Activated naive CD4-positive, alpha-beta T cell (primary cell): Measurements from ENCODE around the gene NANS.
A peak's percentile ranks its signal among the peaks of the same experiment; 100 is the strongest.
"Not testable (repeated sequence)": the region's sequence is repeated elsewhere in the genome, so short reads cannot be mapped to it uniquely, and the experiment has no call there.

ENCODE experiments used
- DNase-seq, 4 experiments: peaks; one replicate each; lab custom pipeline; 2025; lab: John Stamatoyannopoulos, UW

NANS gene

DNA sequence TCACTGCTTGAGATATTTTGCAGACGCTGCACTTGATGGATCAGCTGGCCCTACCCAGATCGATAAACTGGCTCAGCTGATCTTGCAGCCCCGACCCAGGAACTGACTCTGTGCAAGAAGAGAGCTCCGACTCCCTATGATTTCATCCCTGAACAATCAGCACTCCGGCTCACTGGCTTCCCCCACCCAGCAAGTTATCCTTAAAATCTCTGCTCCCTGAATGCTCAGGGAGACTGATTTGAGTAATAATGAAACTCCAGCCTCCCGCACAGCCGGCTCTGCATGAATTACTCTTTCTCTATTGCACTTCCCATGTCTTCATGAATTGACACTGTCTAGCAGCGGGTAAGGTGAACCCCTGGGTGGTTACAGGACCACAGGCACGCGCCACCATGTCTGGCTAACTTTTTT is 16.9 kb upstream of the NANS start:
- DNase-seq: no peak

GRCh38 chr9:98040212-98040611 is 16.3 kb upstream of the NANS start:
- no peak for DNase-seq

- DNase-seq: no peak
These were observed 12.6 kb upstream of the NANS start for GRCh38 chr9:98043915-98044314.

GRCh38 chr9:98045234-98046179 is 11.0 kb upstream of the NANS start:
- no peak for DNase-seq

GRCh38 chr9:98046180-98046543 is 10.4 kb upstream of the NANS start:
- no peak for DNase-seq

DNA sequence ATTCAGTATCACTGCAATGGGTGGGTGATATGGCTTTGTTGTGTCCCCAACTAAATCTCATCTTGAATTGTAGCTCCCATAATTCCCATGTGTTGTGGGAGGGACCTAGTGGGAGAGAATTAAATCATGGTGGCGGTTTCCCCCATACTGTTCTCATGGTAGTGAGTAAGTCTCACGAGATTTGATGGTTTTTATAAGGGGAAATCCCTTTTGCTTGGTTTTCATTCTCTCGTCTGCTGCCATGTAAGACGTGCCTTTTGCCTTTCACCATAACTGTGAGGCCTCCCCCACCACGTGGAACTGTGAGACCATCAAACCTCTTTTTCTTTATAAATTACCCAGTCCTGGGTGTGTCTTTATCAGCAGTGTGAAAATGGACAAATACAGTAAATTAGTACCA is 9.5 kb upstream of the NANS start:
- DNase-seq: no peak

DNA sequence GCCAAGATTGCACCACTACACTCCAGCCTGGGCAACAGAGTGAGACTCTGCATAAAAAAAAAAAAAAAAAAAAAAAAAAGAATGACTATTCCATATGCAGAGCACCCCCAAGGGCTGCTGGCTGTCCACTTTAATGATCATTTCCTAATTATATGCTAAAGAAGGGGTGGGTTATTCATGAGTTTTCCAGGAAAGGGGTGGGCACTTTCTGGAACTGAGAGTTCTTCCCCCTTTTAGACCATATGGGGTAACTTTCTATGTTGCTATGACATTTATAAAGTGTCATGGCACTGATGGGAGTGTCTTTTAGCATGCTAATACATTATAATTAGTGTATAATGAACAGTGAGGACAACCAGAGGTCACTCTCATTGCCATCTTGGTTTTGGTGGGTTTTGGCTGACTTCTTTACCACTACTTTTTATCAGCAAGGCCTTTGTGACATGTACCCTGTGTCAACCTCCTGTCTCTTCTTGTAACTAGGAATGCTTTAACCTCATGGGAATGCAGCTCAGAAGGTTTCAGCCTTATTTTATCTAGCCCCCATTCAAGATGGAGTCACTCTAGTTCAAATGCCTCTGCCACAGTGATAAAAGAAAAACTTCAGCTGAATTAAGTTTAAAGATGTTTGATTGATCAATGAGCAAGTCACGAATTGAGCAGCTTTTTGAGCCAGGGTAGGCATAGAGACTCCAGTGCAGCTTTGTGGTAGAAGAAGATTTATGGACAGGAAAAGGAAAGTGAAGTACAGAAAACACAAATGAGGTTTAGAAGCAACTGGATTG is 7.1 kb upstream of the NANS start:
- DNase-seq: no peak

GRCh38 chr9:98050351-98050750 is 6.2 kb upstream of the NANS start:
- no peak for DNase-seq

DNA sequence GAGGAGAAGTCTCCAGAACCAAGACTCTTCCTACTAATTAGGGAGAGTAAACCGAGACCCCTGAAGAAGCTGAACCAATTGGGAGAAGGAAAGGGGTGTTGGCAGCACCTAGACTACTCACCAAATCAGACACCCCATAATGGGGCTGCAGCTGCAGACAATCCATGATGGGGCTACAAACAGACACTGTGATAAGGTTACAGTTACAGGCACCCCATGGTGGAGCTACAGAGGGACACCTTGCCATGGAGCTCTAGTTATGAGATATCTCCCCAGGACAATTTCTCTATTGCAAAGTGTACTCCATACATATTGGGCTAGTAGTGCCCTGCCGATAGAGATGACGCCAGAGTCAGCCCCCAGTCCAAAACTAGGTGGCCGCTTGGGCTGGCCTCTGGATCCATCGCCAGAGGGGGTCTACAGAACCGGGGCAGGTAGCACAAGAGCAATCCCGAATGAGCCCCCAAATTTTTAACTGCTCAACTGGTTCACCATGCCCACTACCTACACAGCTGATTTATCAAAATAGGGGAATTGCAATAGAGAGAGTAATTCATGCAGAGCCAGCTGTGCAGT is 2.1 kb upstream of the NANS start:
- DNase-seq: no peak

DNA sequence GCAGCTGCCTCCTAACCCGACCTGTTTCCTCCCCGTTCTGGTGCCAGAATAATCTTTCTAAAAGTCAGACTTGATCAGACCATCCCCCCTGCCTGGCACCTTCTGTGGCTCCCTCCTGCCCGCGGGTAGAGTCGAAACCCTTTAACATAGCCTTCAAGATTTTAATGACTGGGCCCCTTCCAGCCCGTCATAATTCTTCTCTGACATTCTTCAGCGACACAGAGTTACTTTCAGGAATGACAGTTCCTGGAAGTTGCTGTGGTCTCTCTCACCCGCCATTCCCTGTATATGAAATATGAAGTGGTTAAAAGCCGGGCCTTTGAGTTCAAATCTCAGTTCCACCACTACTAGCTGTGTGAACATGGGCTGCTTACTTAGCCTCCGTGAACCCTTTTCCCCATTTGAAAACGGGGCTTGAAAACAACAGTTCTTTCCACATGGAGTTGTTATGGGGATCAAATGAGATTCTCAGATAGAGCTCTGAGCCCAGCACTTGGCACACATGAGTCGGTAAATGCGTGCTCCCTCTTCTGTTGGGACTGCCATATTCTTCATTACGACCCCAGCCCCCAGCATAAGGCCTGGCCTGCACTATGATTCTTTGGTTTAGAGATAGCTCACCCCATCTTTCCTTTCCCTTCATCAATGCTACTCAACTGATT is 737 bp downstream of the NANS start:
- DNase-seq: no peak

- DNase-seq: no peak
These were observed 5.6 kb downstream of the NANS start for GRCh38 chr9:98062161-98062560.

DNA sequence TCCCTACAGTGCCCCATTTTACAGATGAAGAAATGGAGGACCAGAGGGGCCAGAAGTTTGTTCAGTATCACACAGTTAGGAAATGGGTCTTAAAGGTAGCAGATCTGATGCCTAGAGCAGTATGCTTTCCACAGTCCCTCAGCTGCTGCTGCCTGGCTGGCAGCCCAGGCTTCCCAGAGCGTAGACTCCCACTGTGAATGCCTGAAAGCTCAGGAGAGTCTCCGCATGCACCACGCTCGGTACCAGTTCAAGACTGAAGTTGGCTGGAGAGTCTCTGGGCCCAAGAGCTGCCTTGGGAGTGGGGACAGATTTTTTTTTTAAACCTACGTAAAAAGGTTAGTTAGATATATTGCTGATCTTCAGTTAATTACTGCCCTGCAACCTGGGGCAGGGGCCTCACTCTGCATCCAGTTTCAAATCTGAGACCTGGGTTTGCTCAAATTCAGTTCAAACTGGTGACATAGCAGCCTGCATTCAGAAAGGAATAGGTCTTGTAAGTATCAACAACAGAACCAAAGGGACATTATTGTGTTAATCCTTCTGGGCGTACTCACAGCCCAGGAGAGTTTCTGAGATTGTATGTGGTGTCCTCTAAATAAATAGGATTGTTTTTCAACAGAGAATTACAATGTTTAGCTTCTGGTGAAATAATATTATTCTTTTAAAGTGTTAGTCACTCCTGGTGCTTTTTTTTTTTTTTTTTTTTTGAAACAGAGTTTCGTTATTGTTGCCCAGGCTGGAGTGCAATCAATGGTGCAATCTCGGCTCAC is 8.3 kb downstream of the NANS start:
- no peak for DNase-seq

- DNase-seq: no peak
These were observed 9.7 kb downstream of the NANS start for GRCh38 chr9:98066235-98066634.

- no peak for DNase-seq
These were observed 10.7 kb downstream of the NANS start for GRCh38 chr9:98067184-98067583.

GRCh38 chr9:98069551-98069950 is 13.0 kb downstream of the NANS start:
- DNase-seq: no peak

DNA sequence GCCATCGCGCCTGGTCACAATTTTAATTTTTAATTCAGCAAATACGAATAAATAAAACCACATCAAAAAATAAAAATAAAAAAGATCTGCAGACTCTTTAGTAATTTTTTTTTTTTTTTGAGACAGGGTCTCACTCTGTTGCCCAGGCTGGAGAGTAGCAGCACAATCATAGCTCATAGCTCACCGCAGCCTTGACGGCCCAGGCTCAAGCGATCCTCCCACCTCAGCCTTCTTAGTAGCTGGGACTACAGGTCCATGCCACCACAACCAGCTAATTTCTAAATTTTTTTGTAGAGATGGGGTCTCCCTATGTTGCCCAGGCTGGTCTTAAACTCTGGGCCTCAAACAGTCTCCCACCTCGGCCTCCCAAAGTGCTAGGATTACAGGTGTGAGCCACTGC is 14.2 kb downstream of the NANS start:
- no peak for DNase-seq

- DNase-seq: no peak
These were observed 15.2 kb downstream of the NANS start for GRCh38 chr9:98071737-98072136.

- DNase-seq: peak; percentile 14 to 60 (median 40)
These were observed 17.8 kb downstream of the NANS start for GRCh38 chr9:98074115-98074990.

DNA sequence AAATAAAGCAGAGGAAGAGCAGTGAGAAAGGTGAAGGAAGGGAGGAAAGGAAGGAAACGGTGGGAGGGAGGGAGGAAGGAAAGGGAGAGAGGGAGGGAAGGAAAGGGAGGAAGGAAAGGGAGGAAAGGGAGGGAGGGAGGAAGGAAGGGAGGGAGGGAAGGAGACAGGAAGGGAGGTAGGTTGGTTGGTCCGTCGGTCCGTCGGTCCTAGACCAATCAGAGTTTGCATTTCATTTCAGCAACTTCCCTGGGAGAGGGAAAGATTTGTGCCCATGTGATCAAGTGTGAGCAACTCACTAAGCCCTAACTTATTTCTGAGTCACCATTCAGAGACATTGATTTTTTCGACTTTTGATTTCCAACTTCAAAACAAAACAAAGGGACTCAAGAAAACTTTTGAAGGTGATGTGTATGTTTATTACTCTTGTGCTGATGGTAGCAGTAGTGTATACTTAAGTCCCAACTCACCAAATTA is 18.8 kb downstream of the NANS start:
- no peak for DNase-seq

- DNase-seq: not testable (repeated sequence)
These were observed 20.0 kb downstream of the NANS start for GRCh38 chr9:98076514-98076890.
